HepG2 (cell line): Measurements from ENCODE around the gene RAB6A. TPM values are rescaled to one million over a fixed set of nuclear protein-coding genes. Genes with fewer than 3 reads are reported as not detected.

Experiments
- ARNTL ChIP-seq: sonication (generic); formaldehyde crosslinking; IDR thresholded peaks from 2 replicates; pipeline ENCODE4 v1.4.0; 2020; ENCODE audit warnings: mild to moderate bottlenecking, missing genetic modification reagents
- ELF1 ChIP-seq: sonication (generic); formaldehyde crosslinking; IDR thresholded peaks from 2 replicates; pipeline ENCODE4 v1.4.0; 2020; ENCODE audit warnings: missing genetic modification reagents
- SNAI1 ChIP-seq: sonication (generic); formaldehyde crosslinking; IDR thresholded peaks from 2 replicates; pipeline ENCODE4 v1.5.0; 2020; ENCODE audit warnings: mild to moderate bottlenecking, missing genetic modification reagents, borderline replicate concordance
- SP4 ChIP-seq: sonication (generic); formaldehyde crosslinking; IDR thresholded peaks from 2 replicates; pipeline ENCODE4 v1.8.1; 2023; ENCODE audit warnings: mild to moderate bottlenecking, missing genetic modification reagents
- YY1 ChIP-seq: IDR thresholded peaks from 2 replicates; pipeline ENCODE4 v1.6.1; 2011; ENCODE audit warnings: low read length, low read depth, moderate library complexity, mild to moderate bottlenecking; ENCODE audit not compliant: insufficient read depth, insufficient replicate concordance
- ZBTB44 ChIP-seq: sonication (generic); formaldehyde crosslinking; IDR thresholded peaks from 2 replicates; pipeline ENCODE4 v1.4.0; 2020; ENCODE audit warnings: missing genetic modification reagents
- ZNF281 ChIP-seq: sonication (generic); formaldehyde crosslinking; IDR thresholded peaks from 2 replicates; pipeline ENCODE4 v1.4.0; 2020; ENCODE audit warnings: missing genetic modification reagents, borderline replicate concordance
- ZNF317 ChIP-seq: sonication (generic); formaldehyde crosslinking; IDR thresholded peaks from 2 replicates; pipeline ENCODE4 v1.5.0; 2020; ENCODE audit warnings: mild to moderate bottlenecking, missing genetic modification reagents
- ZNF841 ChIP-seq: sonication (generic); formaldehyde crosslinking; IDR thresholded peaks from 2 replicates; pipeline ENCODE4 v1.8.1; 2023; ENCODE audit warnings: missing genetic modification reagents, borderline replicate concordance
- ZNF883 ChIP-seq: sonication (generic); formaldehyde crosslinking; IDR thresholded peaks from 2 replicates; pipeline ENCODE4 v1.5.1; 2020; ENCODE audit warnings: mild to moderate bottlenecking, missing genetic modification reagents; ENCODE audit errors: not compliant biosample characterization
- ZXDC ChIP-seq: sonication (generic); formaldehyde crosslinking; IDR thresholded peaks from 2 replicates; pipeline ENCODE4 v1.5.0; 2020; ENCODE audit warnings: mild to moderate bottlenecking, missing genetic modification reagents
- polyA plus RNA-seq, 8 experiments: library from polyadenylated mRNA; depleted of rRNA in 3 of 8; stranded (reverse) in 7 of 8; unstranded in 1 of 8; fragments of >200 nt; fragmentation: Illumina TruSeq in 4 of 8; extraction: Trizol in 4 of 8; gene quantifications; 2 replicates each; pipeline versions ENCODE4 v1.2.1 to v1.2.3, GENCODE V29; 2011 to 2016; ENCODE audit warnings: low read depth in 4 of 8, missing spikeins in 1 of 8, mixed read lengths in 1 of 8; ENCODE audit not compliant: insufficient read depth in 1 of 8
- total RNA-seq, 5 experiments: library from RNA; depleted of rRNA; stranded (reverse); fragments of >200 nt; fragmentation: Illumina TruSeq; extraction: Trizol; gene quantifications; 2 replicates each; pipeline ENCODE4 v1.2.3, GENCODE V29; 2016; ENCODE audit warnings: low read depth in 1 of 5
- TF ChIP-seq, protein P1 (sequence below): sonication (generic); formaldehyde crosslinking; IDR thresholded peaks from 2 replicates; pipeline ENCODE4 v1.8.1; 2023; ENCODE audit warnings: mild to moderate bottlenecking, missing genetic modification reagents
- TF ChIP-seq, protein P2 (sequence below), 2 experiments: IDR thresholded peaks; 2 replicates each; pipeline ENCODE4 v1.6.1; 2011 to 2012; ENCODE audit warnings: low read length in 2 of 2, borderline replicate concordance in 1 of 2, low read depth in 1 of 2, mild to moderate bottlenecking in 1 of 2, moderate library complexity in 1 of 2
- TF ChIP-seq, protein P3 (sequence below): sonication (generic); formaldehyde crosslinking; IDR thresholded peaks from 2 replicates; pipeline ENCODE4 v1.5.0; 2020; ENCODE audit warnings: mild to moderate bottlenecking, missing genetic modification reagents

The RAB6A gene
- total and polyA plus RNA-seq, 2 of the 13 experiments (the other 11 are each of a cell fraction or from before 2014, with no cell fraction given): 74.3 to 121 TPM

GRCh38 chr11:73761403-73761945, 600 bp upstream of the RAB6A start (continued):
- TF ChIP-seq ARNTL (CRISPR knock-in tag): no peak
- peak; percentile 99 for TF ChIP-seq YY1
- TF ChIP-seq SNAI1: no peak
- peak; percentile 39; the same call in 1 of the 2 replicates for TF ChIP-seq ELF1 (CRISPR knock-in tag)
- peak; percentile 0 for TF ChIP-seq ZNF883 (CRISPR knock-in tag)
- TF ChIP-seq, protein P1, sequence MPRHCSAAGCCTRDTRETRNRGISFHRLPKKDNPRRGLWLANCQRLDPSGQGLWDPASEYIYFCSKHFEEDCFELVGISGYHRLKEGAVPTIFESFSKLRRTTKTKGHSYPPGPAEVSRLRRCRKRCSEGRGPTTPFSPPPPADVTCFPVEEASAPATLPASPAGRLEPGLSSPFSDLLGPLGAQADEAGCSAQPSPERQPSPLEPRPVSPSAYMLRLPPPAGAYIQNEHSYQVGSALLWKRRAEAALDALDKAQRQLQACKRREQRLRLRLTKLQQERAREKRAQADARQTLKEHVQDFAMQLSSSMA (CRISPR knock-in tag): peak; percentile 99
- no peak for TF ChIP-seq ZNF317 (CRISPR knock-in tag)
- no peak for TF ChIP-seq ZBTB44
- TF ChIP-seq ZNF841: no peak
- TF ChIP-seq ZNF281 (CRISPR knock-in tag): peak; percentile 11; the same call in 1 of the 2 replicates
- no peak for TF ChIP-seq ZXDC
- TF ChIP-seq SP4 (CRISPR knock-in tag): no peak
- TF ChIP-seq, protein P2, sequence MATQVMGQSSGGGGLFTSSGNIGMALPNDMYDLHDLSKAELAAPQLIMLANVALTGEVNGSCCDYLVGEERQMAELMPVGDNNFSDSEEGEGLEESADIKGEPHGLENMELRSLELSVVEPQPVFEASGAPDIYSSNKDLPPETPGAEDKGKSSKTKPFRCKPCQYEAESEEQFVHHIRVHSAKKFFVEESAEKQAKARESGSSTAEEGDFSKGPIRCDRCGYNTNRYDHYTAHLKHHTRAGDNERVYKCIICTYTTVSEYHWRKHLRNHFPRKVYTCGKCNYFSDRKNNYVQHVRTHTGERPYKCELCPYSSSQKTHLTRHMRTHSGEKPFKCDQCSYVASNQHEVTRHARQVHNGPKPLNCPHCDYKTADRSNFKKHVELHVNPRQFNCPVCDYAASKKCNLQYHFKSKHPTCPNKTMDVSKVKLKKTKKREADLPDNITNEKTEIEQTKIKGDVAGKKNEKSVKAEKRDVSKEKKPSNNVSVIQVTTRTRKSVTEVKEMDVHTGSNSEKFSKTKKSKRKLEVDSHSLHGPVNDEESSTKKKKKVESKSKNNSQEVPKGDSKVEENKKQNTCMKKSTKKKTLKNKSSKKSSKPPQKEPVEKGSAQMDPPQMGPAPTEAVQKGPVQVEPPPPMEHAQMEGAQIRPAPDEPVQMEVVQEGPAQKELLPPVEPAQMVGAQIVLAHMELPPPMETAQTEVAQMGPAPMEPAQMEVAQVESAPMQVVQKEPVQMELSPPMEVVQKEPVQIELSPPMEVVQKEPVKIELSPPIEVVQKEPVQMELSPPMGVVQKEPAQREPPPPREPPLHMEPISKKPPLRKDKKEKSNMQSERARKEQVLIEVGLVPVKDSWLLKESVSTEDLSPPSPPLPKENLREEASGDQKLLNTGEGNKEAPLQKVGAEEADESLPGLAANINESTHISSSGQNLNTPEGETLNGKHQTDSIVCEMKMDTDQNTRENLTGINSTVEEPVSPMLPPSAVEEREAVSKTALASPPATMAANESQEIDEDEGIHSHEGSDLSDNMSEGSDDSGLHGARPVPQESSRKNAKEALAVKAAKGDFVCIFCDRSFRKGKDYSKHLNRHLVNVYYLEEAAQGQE (IDR thresholded peaks at IDR 0.05; ENCODE audit: borderline replicate concordance in 1 of 2, low read depth in 1 of 2, low read length in 2 of 2): 0 out of 4 replicates have a peak, but pooled peaks of 1 of the 2 experiments have one; percentile 3
- TF ChIP-seq, protein P3, sequence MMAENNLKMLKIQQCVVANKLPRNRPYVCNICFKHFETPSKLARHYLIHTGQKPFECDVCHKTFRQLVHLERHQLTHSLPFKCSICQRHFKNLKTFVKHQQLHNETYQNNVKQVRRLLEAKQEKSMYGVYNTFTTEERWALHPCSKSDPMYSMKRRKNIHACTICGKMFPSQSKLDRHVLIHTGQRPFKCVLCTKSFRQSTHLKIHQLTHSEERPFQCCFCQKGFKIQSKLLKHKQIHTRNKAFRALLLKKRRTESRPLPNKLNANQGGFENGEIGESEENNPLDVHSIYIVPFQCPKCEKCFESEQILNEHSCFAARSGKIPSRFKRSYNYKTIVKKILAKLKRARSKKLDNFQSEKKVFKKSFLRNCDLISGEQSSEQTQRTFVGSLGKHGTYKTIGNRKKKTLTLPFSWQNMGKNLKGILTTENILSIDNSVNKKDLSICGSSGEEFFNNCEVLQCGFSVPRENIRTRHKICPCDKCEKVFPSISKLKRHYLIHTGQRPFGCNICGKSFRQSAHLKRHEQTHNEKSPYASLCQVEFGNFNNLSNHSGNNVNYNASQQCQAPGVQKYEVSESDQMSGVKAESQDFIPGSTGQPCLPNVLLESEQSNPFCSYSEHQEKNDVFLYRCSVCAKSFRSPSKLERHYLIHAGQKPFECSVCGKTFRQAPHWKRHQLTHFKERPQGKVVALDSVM (CRISPR knock-in tag): 0 out of 2 replicates have a peak, but pooled peaks have one; percentile 5
